A549 treated with CORT108297 at 1 μM for 4 hours (cell line): ENCODE data around the gene ATP10D. TPM values are rescaled to one million over a fixed set of nuclear protein-coding genes. Genes with fewer than 3 reads are reported as not detected.

Experiments
- total RNA-seq: library from RNA; stranded (reverse); fragments of 200-300 nt; extraction: Qiagen RNA extraction; gene quantifications from 5 replicates; pipeline ENCODE4 v1.2.3, GENCODE V29; 2022

Gene ATP10D
- 2.7 to 4.2 TPM (median 3.1 TPM) in 5 replicates for total RNA-seq

GRCh38 chr4:47485047-47485692, at the start of gene ATP10D:
ATP10D (plus strand) TSS chr4:47485275; CDS start chr4:47512541, 27,266 bp downstream.

GRCh38 chr4:47463235-47463956, 21.7 kb upstream of the ATP10D start, which contains the start of gene COMMD8:
COMMD8 (minus strand) TSS chr4:47463702; CDS start chr4:47463651, 51 bp downstream.

Other genes starting within 250 kb of the ATP10D start
- 12.2 to 15.4 TPM (median 13.1 TPM) in 5 replicates for gene COMMD8, start 21.6 kb upstream of the ATP10D start, total RNA-seq